Measurements from ENCODE around the gene MNAT1. TPM values are rescaled to one million over a fixed set of nuclear protein-coding genes. Genes with fewer than 3 reads are reported as not detected.
"Not testable (repeated sequence)": the region's sequence is repeated elsewhere in the genome, so short reads cannot be mapped to it uniquely, and the experiment has no call there.

Gene MNAT1
- total RNA-seq, 1 donor from 2014 or later: 32.7 TPM

DNA sequence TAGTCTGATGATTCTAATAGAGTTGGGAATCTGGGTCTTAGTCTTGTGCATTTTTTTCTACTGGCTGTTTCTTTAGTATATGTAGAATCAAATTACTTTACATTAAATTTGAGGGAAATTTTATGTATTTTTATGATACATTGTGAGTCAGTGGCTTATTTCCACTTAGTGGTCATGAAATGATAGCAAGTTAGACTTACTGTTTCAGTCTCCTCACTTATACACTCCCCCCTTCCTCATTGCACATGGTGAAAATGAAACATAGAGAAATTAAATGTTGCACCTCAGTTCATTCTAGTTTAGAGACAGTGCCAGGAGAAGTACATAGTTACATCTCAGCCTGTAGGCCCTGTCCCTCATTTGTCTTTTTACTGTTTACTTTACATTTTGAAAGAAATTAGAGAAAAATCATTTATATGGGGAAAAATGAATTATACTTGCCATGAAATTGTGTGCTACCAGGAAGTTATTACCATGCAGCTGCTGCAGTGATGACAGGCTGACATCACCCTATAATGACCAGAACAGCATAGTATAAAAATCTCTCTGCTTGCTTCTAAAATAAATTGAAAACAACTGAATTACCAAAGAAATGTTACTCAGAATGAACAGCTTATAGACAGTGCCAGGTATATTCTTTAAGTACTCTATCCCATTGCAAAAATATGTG, 133.1 kb downstream of the MNAT1 start:
- TF ChIP-seq, protein P1, sequence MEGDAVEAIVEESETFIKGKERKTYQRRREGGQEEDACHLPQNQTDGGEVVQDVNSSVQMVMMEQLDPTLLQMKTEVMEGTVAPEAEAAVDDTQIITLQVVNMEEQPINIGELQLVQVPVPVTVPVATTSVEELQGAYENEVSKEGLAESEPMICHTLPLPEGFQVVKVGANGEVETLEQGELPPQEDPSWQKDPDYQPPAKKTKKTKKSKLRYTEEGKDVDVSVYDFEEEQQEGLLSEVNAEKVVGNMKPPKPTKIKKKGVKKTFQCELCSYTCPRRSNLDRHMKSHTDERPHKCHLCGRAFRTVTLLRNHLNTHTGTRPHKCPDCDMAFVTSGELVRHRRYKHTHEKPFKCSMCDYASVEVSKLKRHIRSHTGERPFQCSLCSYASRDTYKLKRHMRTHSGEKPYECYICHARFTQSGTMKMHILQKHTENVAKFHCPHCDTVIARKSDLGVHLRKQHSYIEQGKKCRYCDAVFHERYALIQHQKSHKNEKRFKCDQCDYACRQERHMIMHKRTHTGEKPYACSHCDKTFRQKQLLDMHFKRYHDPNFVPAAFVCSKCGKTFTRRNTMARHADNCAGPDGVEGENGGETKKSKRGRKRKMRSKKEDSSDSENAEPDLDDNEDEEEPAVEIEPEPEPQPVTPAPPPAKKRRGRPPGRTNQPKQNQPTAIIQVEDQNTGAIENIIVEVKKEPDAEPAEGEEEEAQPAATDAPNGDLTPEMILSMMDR (conservative IDR thresholded peaks at IDR 0.05): no peak
- Mint-ChIP-seq H3K36me3 (peaks cover 8% of the 10 kb centered on the region), H3K4me3 (no peak overlapping the region), H3K27me3 (no peaks in the 10 kb centered on the region), H3K9me3 (no peaks in the 10 kb centered on the region), H3K27ac (no peak overlapping the region), H3K4me1 (ENCODE audit: unreplicated experiment) (peaks cover 23% of the 10 kb centered on the region)
- no peak for DNase-seq (ENCODE audit: extremely low spot score, unreplicated experiment)

DNA sequence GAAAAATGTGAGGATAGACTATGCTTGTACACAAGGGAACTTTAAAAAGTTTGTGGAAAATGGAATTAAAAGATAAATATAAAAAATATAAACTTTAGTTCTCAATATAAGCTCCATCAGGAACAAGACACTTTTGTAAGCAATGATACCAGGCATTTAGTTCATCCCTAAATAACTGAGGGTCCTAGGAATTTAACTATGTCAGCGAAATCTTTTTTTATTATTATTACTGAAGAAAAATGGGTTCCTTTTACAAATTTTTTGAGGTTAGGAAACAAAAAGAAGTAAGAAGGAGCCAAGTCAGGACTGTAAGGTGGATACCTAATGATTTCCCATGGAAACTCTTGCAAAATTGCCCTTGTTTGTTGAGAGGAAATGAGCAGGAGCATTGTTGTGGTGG, 143.6 kb downstream of the MNAT1 start:
- DNase-seq (ENCODE audit: extremely low spot score, unreplicated experiment): no peak
- Mint-ChIP-seq H3K4me3 (no peak overlapping the region), H3K36me3 (peaks cover 26% of the 10 kb centered on the region), H3K4me1 (ENCODE audit: unreplicated experiment) (no peaks in the 10 kb centered on the region), H3K9me3 (peaks cover 5% of the 10 kb centered on the region), H3K27ac (no peak overlapping the region), H3K27me3 (no peaks in the 10 kb centered on the region)
- TF ChIP-seq, protein P1 (conservative IDR thresholded peaks at IDR 0.05): no peak

DNA sequence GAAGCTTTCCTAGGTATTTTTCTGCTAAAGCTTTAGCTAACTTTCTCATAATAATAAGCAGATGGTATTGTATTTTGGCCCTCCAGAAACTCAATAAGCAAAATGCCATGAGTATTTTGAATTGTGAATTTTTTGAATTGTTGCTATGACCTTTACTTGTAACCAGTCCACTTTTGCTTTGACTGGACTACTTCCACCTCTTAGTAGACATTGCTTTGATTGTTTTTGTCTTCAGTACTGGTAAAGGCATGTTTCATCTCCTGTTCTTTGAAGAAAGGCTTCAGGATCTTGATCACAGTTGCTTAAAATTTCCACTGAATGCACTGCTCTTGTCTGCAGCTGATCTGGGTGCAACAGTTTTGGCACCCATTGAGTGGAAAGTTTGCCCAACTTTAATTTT, 144.0 kb downstream of the MNAT1 start:
- no peak overlapping the region for H3K4me3 Mint-ChIP-seq
- H3K27me3 Mint-ChIP-seq: no peaks in the 10 kb centered on the region
- H3K9me3 Mint-ChIP-seq: peaks cover 6% of the 10 kb centered on the region
- H3K36me3 Mint-ChIP-seq: peaks cover 30% of the 10 kb centered on the region
- DNase-seq (ENCODE audit: extremely low spot score, unreplicated experiment): no peak
- no peak overlapping the region for H3K27ac Mint-ChIP-seq
- H3K4me1 Mint-ChIP-seq (ENCODE audit: unreplicated experiment): no peaks in the 10 kb centered on the region
- TF ChIP-seq, protein P1 (conservative IDR thresholded peaks at IDR 0.05): no peak

DNA sequence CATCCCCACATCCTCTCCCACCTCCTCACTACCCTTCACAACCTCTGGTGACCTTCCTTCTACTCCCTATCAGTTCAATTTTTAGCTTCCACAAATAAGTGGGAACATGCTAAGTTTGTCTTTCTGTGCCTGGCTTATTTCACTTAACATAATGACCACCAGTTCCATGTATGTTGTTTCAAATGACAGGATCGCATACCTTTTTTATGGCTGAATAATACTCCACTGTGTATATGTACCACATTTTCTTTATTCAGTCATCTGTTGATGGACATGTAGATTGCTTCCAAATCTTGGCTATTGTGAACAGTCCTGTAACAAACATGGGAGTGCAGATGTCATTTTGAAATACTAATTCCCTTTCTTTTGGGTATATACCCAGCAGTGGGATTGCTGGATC, 147.7 kb downstream of the MNAT1 start:
- no peaks in the 10 kb centered on the region for H3K4me1 Mint-ChIP-seq (ENCODE audit: unreplicated experiment)
- no peak for DNase-seq (ENCODE audit: extremely low spot score, unreplicated experiment)
- H3K36me3 Mint-ChIP-seq: peaks cover 57% of the 10 kb centered on the region
- TF ChIP-seq, protein P1 (conservative IDR thresholded peaks at IDR 0.05): no peak
- no peak overlapping the region for H3K4me3 Mint-ChIP-seq
- no peak overlapping the region for H3K27ac Mint-ChIP-seq
- peaks cover 10% of the 10 kb centered on the region for H3K9me3 Mint-ChIP-seq
- H3K27me3 Mint-ChIP-seq: no peaks in the 10 kb centered on the region

DNA sequence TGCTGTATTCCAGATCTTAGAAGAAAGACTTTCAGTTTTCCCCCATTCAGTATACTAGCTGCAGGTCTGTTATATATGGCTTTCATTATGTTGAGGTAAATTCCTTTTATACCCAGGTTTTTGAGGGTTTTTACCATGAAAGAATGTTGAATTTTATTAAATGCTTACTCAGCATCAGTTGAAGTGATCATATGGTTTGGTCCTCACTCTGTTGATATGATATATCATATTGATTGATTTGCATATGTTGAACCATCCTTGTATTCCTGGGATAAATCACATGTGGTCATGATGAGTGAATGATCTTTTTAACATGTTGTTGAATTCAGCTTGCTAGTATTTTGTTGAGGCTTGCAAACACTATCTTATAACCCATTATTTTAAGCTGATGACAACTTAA, 149.6 kb downstream of the MNAT1 start:
- Mint-ChIP-seq H3K4me1 (ENCODE audit: unreplicated experiment) (no peaks in the 10 kb centered on the region), H3K9me3 (peaks cover 10% of the 10 kb centered on the region), H3K27ac (no peak overlapping the region), H3K4me3 (no peak overlapping the region), H3K36me3 (peaks cover 57% of the 10 kb centered on the region), H3K27me3 (no peaks in the 10 kb centered on the region)
- TF ChIP-seq, protein P1 (conservative IDR thresholded peaks at IDR 0.05): no peak
- no peak for DNase-seq (ENCODE audit: extremely low spot score, unreplicated experiment)

DNA sequence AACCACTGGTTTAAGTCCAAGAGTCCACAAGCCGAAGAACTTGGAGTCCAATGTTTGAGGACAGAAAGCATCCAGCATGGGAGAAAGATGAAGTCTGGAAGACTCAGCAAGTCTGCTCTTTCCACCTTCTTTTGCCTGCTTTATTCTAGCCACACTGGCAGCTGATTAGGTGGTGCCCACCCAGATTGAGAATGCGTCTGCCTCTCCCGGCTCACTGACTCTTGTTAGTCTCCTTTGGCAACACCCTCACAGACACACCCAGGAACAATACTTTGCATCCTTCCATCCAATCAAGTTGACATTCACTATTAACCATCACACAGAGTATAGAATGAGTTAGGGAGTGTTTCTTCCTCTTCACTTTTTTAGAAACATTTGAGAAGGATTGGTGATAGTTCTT, 156.1 kb downstream of the MNAT1 start:
- H3K4me3 Mint-ChIP-seq; DNase-seq (ENCODE audit: extremely low spot score, unreplicated experiment); H3K4me1 Mint-ChIP-seq (ENCODE audit: unreplicated experiment); H3K27me3 Mint-ChIP-seq; H3K27ac Mint-ChIP-seq: not testable (repeated sequence)
- peaks cover 12% of the 10 kb centered on the region for H3K9me3 Mint-ChIP-seq
- H3K36me3 Mint-ChIP-seq: peaks cover 14% of the 10 kb centered on the region

All from type B pancreatic cell (in vitro differentiated cells).